Neuronal stem cell (in vitro differentiated cells): Measurements from ENCODE around the gene FBXO34.
A peak's percentile ranks its signal among the peaks of the same experiment; 100 is the strongest.

Experiments
- DNase-seq: peaks from one replicate; pipeline ENCODE4 v3.0.0-alpha.2; 2013; ENCODE audit warnings: low spot score
- H2AFZ ChIP-seq: one replicate; pipeline ENCODE4 v1.6.1; 2013; ENCODE audit warnings: mild to moderate bottlenecking, low read length, inconsistent platforms
- H2AK5ac ChIP-seq: 2 replicates; pipeline ENCODE4 v1.6.1; 2013; ENCODE audit warnings: low read depth, mild to moderate bottlenecking, inconsistent platforms, low read length, moderate library complexity, mixed read lengths
- H2BK120ac ChIP-seq: 2 replicates; pipeline ENCODE4 v1.6.1; 2013; ENCODE audit warnings: low read depth, mild to moderate bottlenecking, inconsistent platforms, low read length, moderate library complexity, mixed read lengths
- H2BK12ac ChIP-seq: one replicate; pipeline ENCODE4 v1.6.1; 2013; ENCODE audit warnings: low read length, inconsistent platforms
- H2BK15ac ChIP-seq: 2 replicates; pipeline ENCODE4 v1.6.1; 2013; ENCODE audit warnings: mild to moderate bottlenecking, low read length, inconsistent platforms, mixed read lengths
- H2BK5ac ChIP-seq: one replicate; pipeline ENCODE4 v1.6.1; 2013; ENCODE audit warnings: inconsistent platforms, mild to moderate bottlenecking, low read length, moderate library complexity
- H3K14ac ChIP-seq: one replicate; pipeline ENCODE4 v1.6.1; 2013; ENCODE audit warnings: low read length, inconsistent platforms
- H3K18ac ChIP-seq: 2 replicates; pipeline ENCODE4 v1.6.1; 2013; ENCODE audit warnings: low read length, inconsistent platforms
- H3K23ac ChIP-seq: 2 replicates; pipeline ENCODE4 v1.6.1; 2013; ENCODE audit warnings: low read depth, mild to moderate bottlenecking, mixed read lengths, low read length, inconsistent platforms; ENCODE audit not compliant: poor library complexity
- H3K27ac ChIP-seq: replicated peaks from 3 replicates; pipeline ENCODE4 v1.5.1; 2013; ENCODE audit warnings: low read length, inconsistent platforms
- H3K27me3 ChIP-seq, 3 experiments: 2 replicates each; pipeline ENCODE4 v1.6.1; 2013; ENCODE audit warnings: low read length in 3 of 3, mild to moderate bottlenecking in 2 of 3, inconsistent platforms in 1 of 3, low read depth in 1 of 3, mixed read lengths in 1 of 3, moderate library complexity in 1 of 3; ENCODE audit not compliant: control insufficient read depth in 3 of 3, insufficient read depth in 3 of 3
- H3K36me3 ChIP-seq, 2 donors: replicated peaks in 1 of 2; 2 replicates each; pipeline ENCODE4 v1.6.1; 2013; ENCODE audit warnings: low read length in 2 of 2; ENCODE audit not compliant: control insufficient read depth in 2 of 2, insufficient read depth in 2 of 2
- H3K4ac ChIP-seq: 2 replicates; pipeline ENCODE4 v1.6.1; 2013; ENCODE audit warnings: inconsistent platforms, mild to moderate bottlenecking, low read length, moderate library complexity
- H3K4me1 ChIP-seq, 2 donors: 1 replicate in 1 of 2; 2 replicates in 1 of 2; pipeline ENCODE4 v1.6.1; 2013; ENCODE audit warnings: low read length in 2 of 2, low read depth in 1 of 2; ENCODE audit not compliant: control insufficient read depth in 2 of 2, insufficient read depth in 1 of 2
- H3K4me2 ChIP-seq: one replicate; pipeline ENCODE4 v1.6.1; 2013; ENCODE audit warnings: mild to moderate bottlenecking, low read length, inconsistent platforms; ENCODE audit not compliant: insufficient read depth, poor library complexity, severe bottlenecking
- H3K4me3 ChIP-seq, 2 donors: 2 replicates each; pipeline ENCODE4 v1.5.1; 2013; ENCODE audit warnings: low read length in 2 of 2, mild to moderate bottlenecking in 2 of 2, inconsistent platforms in 1 of 2, moderate library complexity in 1 of 2
- H3K79me1 ChIP-seq: one replicate; pipeline ENCODE4 v1.6.1; 2013; ENCODE audit warnings: low read depth, mild to moderate bottlenecking, inconsistent platforms, low read length, moderate library complexity
- H3K9ac ChIP-seq: one replicate; pipeline ENCODE4 v1.6.1; 2013; ENCODE audit warnings: mild to moderate bottlenecking, low read depth, low read length, inconsistent platforms; ENCODE audit not compliant: poor library complexity
- H3K9me3 ChIP-seq, 2 donors: replicated peaks in 1 of 2; 2 replicates each; pipeline versions ENCODE3 to v1.6.1; 2013; ENCODE audit warnings: low read length in 2 of 2, mild to moderate bottlenecking in 2 of 2, inconsistent platforms in 1 of 2, low read depth in 1 of 2, mixed read lengths in 1 of 2, moderate library complexity in 1 of 2; ENCODE audit not compliant: control insufficient read depth in 2 of 2, insufficient read depth in 1 of 2
- H4K8ac ChIP-seq: one replicate; pipeline ENCODE4 v1.6.1; 2013; ENCODE audit warnings: low read depth, mild to moderate bottlenecking, inconsistent platforms, low read length, moderate library complexity
- H4K91ac ChIP-seq: one replicate; pipeline ENCODE4 v1.6.1; 2013; ENCODE audit warnings: low read length, low read depth, mild to moderate bottlenecking, inconsistent platforms; ENCODE audit not compliant: poor library complexity
- WGBS, 2 donors: extraction: QIAGEN DNeasy Blood & Tissue Kit; methylation state at CpG; one replicate each; pipeline ENCODE4 v1.1.7; 2013; ENCODE audit warnings: missing lambda C conversion rate in 2 of 2, mixed read lengths in 1 of 2; ENCODE audit not compliant: insufficient read length in 2 of 2, insufficient replicate concordance in 1 of 2; ENCODE audit errors: extremely low coverage in 2 of 2; 5-methylcytosine and 5-hydroxymethylcytosine counted together

Gene FBXO34

GRCh38 chr14:55241673-55242072, 29.5 kb upstream of the FBXO34 start:
- no peaks in the 10 kb centered on the region for H3K79me1 ChIP-seq
- H2AK5ac ChIP-seq: no peak overlapping the region
- no peak overlapping the region for H2BK12ac ChIP-seq
- H2BK5ac ChIP-seq: no peak overlapping the region
- no peaks in the 10 kb centered on the region for H3K9me3 ChIP-seq
- no peaks in the 10 kb centered on the region for H3K36me3 ChIP-seq
- WGBS, 2 donors: no CpG with 5 or more reads among the region's 4 CpGs
- no peak for DNase-seq
- H3K9ac ChIP-seq: no peak overlapping the region
- H3K4me2 ChIP-seq: no peak overlapping the region
- H3K14ac ChIP-seq: no peak overlapping the region
- H4K91ac ChIP-seq: no peak overlapping the region
- peaks cover 0 to 25% (median 6%) of the 10 kb centered on the region in 3 experiments for H3K27me3 ChIP-seq
- H3K27ac ChIP-seq: no peak overlapping the region
- no peak overlapping the region for H4K8ac ChIP-seq
- H3K18ac ChIP-seq: no peak overlapping the region
- no peak overlapping the region for H3K23ac ChIP-seq
- no peak overlapping the region for H2BK15ac ChIP-seq
- no peaks in the 10 kb centered on the region for H3K4me1 ChIP-seq
- H2BK120ac ChIP-seq: no peak overlapping the region
- no peak overlapping the region for H3K4me3 ChIP-seq
- H2AFZ ChIP-seq: no peak overlapping the region
- H3K4ac ChIP-seq: no peak overlapping the region

- Histone ChIP-seq H3K23ac (no peak overlapping the region), H3K9ac (no peak overlapping the region), H2BK12ac (no peak overlapping the region), H2AK5ac (no peak overlapping the region), H2BK5ac (no peak overlapping the region), H4K8ac (no peak overlapping the region), H3K4me2 (no peak overlapping the region), H3K18ac (no peak overlapping the region), H2AFZ (peak overlapping the region; percentile 5), H3K4me1 (no peaks in the 10 kb centered on the region), H3K9me3 (no peaks in the 10 kb centered on the region), H3K27ac (no peak overlapping the region), H3K27me3 (peaks cover 0 to 33% (median 6%) of the 10 kb centered on the region in 3 experiments), H4K91ac (no peak overlapping the region), H3K36me3 (no peaks in the 10 kb centered on the region), H3K4me3 (no peak overlapping the region), H3K4ac (no peak overlapping the region), H2BK15ac (no peak overlapping the region), H2BK120ac (no peak overlapping the region), H3K79me1 (no peaks in the 10 kb centered on the region), H3K14ac (no peak overlapping the region)
- whole genome bisulfite sequencing, 2 donors: no CpG with 5 or more reads among the region's 3 CpGs
- DNase-seq: no peak
Measured at GRCh38 chr14:55243386-55243785, 27.8 kb upstream of the FBXO34 start.

GRCh38 chr14:55243813-55244212, 27.4 kb upstream of the FBXO34 start:
- WGBS, 2 donors: no CpG with 5 or more reads among the region's 5 CpGs
- Histone ChIP-seq H3K4me2 (no peak overlapping the region), H3K36me3 (no peaks in the 10 kb centered on the region), H3K27me3 (peaks cover 0 to 37% (median 6%) of the 10 kb centered on the region in 3 experiments), H3K14ac (no peak overlapping the region), H4K91ac (no peak overlapping the region), H3K9me3 (no peaks in the 10 kb centered on the region), H3K4me1 (no peaks in the 10 kb centered on the region), H2BK120ac (no peak overlapping the region), H3K4ac (no peak overlapping the region), H3K18ac (no peak overlapping the region), H2BK5ac (no peak overlapping the region), H3K23ac (no peak overlapping the region), H3K4me3 (no peak overlapping the region), H3K9ac (no peak overlapping the region), H2BK12ac (no peak overlapping the region), H2AFZ (peak overlapping the region; percentile 5), H3K27ac (no peak overlapping the region), H3K79me1 (no peaks in the 10 kb centered on the region), H4K8ac (no peak overlapping the region), H2AK5ac (no peak overlapping the region), H2BK15ac (no peak overlapping the region)
- no peak for DNase-seq

- Histone ChIP-seq H3K4me3 (no peak overlapping the region), H3K9ac (no peak overlapping the region), H4K8ac (no peak overlapping the region), H3K18ac (no peak overlapping the region), H3K79me1 (no peaks in the 10 kb centered on the region), H3K9me3 (no peaks in the 10 kb centered on the region), H3K36me3 (no peaks in the 10 kb centered on the region), H3K23ac (no peak overlapping the region), H2BK5ac (no peak overlapping the region), H4K91ac (no peak overlapping the region), H2BK120ac (no peak overlapping the region), H2BK12ac (no peak overlapping the region), H3K4me2 (no peak overlapping the region), H3K4ac (no peak overlapping the region), H2AFZ (no peak overlapping the region), H3K27me3 (peaks cover 0 to 26% (median 3%) of the 10 kb centered on the region in 3 experiments), H3K14ac (no peak overlapping the region), H3K27ac (no peak overlapping the region), H2BK15ac (no peak overlapping the region), H2AK5ac (no peak overlapping the region), H3K4me1 (no peaks in the 10 kb centered on the region)
- DNase-seq: no peak
- no CpG with 5 or more reads among the region's 4 CpGs for WGBS, 2 donors
Measured at GRCh38 chr14:55245657-55246268, 25.5 kb upstream of the FBXO34 start.
